ENCODE results near the gene GPR31.

DNA sequence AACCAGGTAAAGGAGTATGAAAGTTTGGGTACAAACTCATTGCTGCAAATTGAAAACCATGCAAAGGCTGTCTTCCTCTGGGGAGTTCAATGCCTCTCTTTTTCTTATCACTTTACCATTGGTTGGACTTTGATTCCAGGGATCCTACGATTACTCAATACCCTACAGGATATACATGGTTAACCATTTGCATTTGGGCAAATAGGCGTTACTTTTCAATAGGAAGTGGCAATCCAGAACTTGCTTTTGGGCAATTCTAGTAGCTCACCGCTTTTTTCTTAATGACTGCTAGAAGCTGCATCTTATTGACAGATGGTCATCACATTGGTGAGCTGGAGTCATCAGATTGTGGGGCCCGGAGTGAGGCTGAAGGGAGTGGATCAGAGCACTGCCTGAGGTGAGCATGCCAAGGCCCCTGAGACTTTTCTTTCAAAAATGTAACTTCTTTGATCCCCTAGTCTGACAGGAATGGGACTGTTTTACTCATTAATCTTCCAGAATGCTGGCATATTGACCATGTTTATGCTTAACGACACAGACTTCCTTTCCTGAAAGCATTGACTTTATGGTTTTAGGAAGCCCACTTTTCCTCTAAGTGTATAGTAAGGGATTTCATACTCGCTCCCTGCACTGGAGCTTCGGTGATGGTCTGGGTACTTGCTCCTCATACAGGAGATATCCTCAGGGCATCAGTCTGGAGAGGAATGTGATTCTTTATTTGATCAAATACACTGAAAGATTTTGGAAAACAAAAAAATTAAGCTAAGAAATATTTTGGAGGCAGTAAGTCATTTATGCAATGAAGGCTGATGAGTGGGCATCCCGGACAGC, 34.7 kb downstream of the GPR31 start, which contains the start of gene CCR6:
- TF ChIP-seq, protein P1, sequence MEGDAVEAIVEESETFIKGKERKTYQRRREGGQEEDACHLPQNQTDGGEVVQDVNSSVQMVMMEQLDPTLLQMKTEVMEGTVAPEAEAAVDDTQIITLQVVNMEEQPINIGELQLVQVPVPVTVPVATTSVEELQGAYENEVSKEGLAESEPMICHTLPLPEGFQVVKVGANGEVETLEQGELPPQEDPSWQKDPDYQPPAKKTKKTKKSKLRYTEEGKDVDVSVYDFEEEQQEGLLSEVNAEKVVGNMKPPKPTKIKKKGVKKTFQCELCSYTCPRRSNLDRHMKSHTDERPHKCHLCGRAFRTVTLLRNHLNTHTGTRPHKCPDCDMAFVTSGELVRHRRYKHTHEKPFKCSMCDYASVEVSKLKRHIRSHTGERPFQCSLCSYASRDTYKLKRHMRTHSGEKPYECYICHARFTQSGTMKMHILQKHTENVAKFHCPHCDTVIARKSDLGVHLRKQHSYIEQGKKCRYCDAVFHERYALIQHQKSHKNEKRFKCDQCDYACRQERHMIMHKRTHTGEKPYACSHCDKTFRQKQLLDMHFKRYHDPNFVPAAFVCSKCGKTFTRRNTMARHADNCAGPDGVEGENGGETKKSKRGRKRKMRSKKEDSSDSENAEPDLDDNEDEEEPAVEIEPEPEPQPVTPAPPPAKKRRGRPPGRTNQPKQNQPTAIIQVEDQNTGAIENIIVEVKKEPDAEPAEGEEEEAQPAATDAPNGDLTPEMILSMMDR (conservative IDR thresholded peaks at IDR 0.05; ENCODE audit: low read depth, low read length): no peak
- TF ChIP-seq NFE2L2 (IDR thresholded peaks at IDR 0.05; ENCODE audit: low read depth, low read length): no peak
